Chondrocyte (in vitro differentiated cells): ENCODE results near the gene SHH. TPM values are rescaled to one million over a fixed set of nuclear protein-coding genes. Genes with fewer than 3 reads are reported as not detected.

Experiments
- DNase-seq: peaks from one replicate; pipeline ENCODE4 v3.0.0; 2021; ENCODE audit warnings: mixed read lengths, low spot score
- H3K27ac Mint-ChIP-seq: one replicate; pipeline ENCODE4 v1.8.0; 2021; ENCODE audit warnings: mild to moderate bottlenecking, moderate library complexity, mixed read lengths; ENCODE audit not compliant: unreplicated experiment
- H3K27me3 Mint-ChIP-seq: 2 replicates; pipeline ENCODE4 v1.8.0; 2021; ENCODE audit warnings: low read depth, mixed read lengths
- H3K36me3 Mint-ChIP-seq: 2 replicates; pipeline ENCODE4 v1.8.0; 2021; ENCODE audit warnings: low read depth, mixed read lengths
- H3K4me1 Mint-ChIP-seq: 2 replicates; pipeline ENCODE4 v1.8.0; 2021; ENCODE audit warnings: low read depth, mild to moderate bottlenecking, mixed read lengths
- H3K4me3 Mint-ChIP-seq: one replicate; pipeline ENCODE4 v1.8.0; 2021; ENCODE audit warnings: mild to moderate bottlenecking, moderate library complexity, mixed read lengths; ENCODE audit not compliant: unreplicated experiment
- H3K9me3 Mint-ChIP-seq: 2 replicates; pipeline ENCODE4 v1.8.0; 2021; ENCODE audit warnings: low read depth, mixed read lengths
- CTCF ChIP-seq: fragments of 200-600 bp; sonication (generic); IDR thresholded peaks from 2 replicates; pipeline ENCODE4 v1.5.0; 2021; ENCODE audit warnings: antibody characterized with exemption, mild to moderate bottlenecking, moderate library complexity
- total RNA-seq: library from RNA; stranded (reverse); gene quantifications from 3 replicates; pipeline ENCODE4 v1.2.1, GENCODE V29; 2021

SHH gene
- total RNA-seq, 1 donor from 2014 or later, result not detected

GRCh38 chr7:155815332-155816191 lies 3.3 kb upstream of the SHH start:
- Mint-ChIP-seq H3K27me3 (peaks cover 67% of the 10 kb centered on the region), H3K9me3 (no peaks in the 10 kb centered on the region), H3K36me3 (no peaks in the 10 kb centered on the region), H3K4me3 (peak overlapping the region; percentile 35), H3K27ac (no peak overlapping the region), H3K4me1 (peaks cover 24% of the 10 kb centered on the region)
- no peak for DNase-seq
- peak; percentile 83 for TF ChIP-seq CTCF

DNA sequence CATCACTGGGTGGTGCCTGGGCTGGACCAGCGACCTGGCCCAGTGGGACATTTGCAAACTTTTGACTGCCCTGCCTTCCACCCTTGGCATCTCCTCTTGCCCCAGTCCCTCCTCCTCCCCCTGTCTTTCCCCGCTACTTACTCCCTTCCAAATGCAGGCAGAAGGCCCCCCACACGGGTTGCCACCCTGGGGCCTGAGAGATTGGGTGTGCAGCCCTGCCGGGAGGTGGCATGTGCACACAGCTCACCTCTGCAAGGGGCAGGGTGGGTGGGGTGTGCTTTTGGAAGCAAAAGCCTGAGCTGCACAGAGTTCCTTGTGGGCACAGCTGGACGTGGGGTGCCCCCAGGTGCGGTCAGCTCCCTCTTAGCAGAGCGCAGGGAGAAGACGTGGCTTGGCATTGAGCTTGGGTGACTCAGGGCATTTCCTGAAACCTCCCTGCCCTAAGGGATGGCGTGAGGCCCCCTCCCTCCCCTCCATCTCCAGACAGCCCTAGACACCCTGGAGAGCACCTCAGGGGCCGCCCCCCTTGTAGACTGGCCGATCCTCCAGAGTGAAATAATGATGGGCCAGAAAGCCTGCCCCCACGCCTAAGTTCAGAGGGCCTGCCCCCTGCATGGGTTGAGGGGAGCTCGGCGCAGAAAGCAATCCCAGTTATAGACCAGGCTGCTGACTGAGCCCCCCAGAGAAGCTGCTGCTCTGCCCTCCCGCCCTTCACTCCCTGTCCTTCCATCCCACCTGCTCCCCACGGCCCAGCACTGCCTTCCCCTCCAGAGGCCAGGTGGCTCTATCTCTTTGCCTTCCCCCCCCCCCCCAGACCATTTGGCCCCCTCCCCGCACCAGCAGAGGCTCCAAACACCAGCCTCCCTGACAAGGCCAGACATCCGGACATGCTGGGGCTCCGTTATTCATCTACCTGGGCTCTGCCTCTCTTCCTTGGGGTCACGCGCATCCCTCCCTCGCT lies 2.3 kb upstream of the SHH start:
- Mint-ChIP-seq H3K9me3 (no peaks in the 10 kb centered on the region), H3K4me1 (peaks cover 27% of the 10 kb centered on the region), H3K27ac (no peak overlapping the region), H3K36me3 (no peaks in the 10 kb centered on the region), H3K27me3 (peaks cover 61% of the 10 kb centered on the region), H3K4me3 (no peak overlapping the region)
- no peak for TF ChIP-seq CTCF
- DNase-seq, result peak; percentile 82

- peak; percentile 48 for DNase-seq
- Mint-ChIP-seq H3K9me3 (no peaks in the 10 kb centered on the region), H3K4me1 (peaks cover 35% of the 10 kb centered on the region), H3K4me3 (no peak overlapping the region), H3K27ac (no peak overlapping the region), H3K27me3 (peaks cover 59% of the 10 kb centered on the region), H3K36me3 (no peaks in the 10 kb centered on the region)
- no peak for TF ChIP-seq CTCF
Measured at GRCh38 chr7:155813546-155814315, 1.5 kb upstream of the SHH start.

GRCh38 chr7:155813125-155813524 lies 862 bp upstream of the SHH start:
- H3K27me3 Mint-ChIP-seq, result peaks cover 57% of the 10 kb centered on the region
- H3K4me3 Mint-ChIP-seq, result no peak overlapping the region
- H3K9me3 Mint-ChIP-seq, result no peaks in the 10 kb centered on the region
- TF ChIP-seq CTCF, result no peak
- H3K4me1 Mint-ChIP-seq, result peaks cover 36% of the 10 kb centered on the region
- DNase-seq, result no peak
- no peak overlapping the region for H3K27ac Mint-ChIP-seq
- H3K36me3 Mint-ChIP-seq, result no peaks in the 10 kb centered on the region
